Measurements from ENCODE around the gene DIPK2B. TPM values are rescaled to one million over a fixed set of nuclear protein-coding genes. Genes with fewer than 3 reads are reported as not detected.

The DIPK2B gene
- total RNA-seq, 1 donor from 2014 or later, result not detected

DNA sequence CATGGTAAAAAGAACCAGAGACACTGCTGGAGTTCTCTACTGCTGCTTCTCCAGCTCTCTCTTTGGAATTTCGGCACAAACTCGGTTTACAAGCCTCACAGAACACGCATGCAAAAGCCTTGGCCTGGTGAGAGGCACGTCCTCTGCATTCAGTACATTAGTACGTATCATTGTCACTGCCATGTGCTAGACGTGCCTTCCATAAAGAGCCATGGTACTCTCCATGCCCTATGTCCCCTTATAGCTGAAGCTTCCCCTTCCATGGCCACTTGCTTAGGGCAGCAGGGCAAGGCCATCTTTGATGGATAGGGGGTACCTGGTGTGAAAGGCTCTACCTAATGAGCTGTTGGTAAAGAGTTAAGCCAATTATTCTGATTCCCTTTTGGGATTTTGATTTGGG lies 35.0 kb downstream of the DIPK2B start:
- H3K4me3 Mint-ChIP-seq (ENCODE audit: unreplicated experiment), result no peak overlapping the region
- no peaks in the 10 kb centered on the region for H3K27me3 Mint-ChIP-seq (ENCODE audit: low read depth)
- TF ChIP-seq, protein P1, sequence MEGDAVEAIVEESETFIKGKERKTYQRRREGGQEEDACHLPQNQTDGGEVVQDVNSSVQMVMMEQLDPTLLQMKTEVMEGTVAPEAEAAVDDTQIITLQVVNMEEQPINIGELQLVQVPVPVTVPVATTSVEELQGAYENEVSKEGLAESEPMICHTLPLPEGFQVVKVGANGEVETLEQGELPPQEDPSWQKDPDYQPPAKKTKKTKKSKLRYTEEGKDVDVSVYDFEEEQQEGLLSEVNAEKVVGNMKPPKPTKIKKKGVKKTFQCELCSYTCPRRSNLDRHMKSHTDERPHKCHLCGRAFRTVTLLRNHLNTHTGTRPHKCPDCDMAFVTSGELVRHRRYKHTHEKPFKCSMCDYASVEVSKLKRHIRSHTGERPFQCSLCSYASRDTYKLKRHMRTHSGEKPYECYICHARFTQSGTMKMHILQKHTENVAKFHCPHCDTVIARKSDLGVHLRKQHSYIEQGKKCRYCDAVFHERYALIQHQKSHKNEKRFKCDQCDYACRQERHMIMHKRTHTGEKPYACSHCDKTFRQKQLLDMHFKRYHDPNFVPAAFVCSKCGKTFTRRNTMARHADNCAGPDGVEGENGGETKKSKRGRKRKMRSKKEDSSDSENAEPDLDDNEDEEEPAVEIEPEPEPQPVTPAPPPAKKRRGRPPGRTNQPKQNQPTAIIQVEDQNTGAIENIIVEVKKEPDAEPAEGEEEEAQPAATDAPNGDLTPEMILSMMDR (IDR thresholded peaks at IDR 0.05), result no peak
- H3K36me3 Mint-ChIP-seq (ENCODE audit: low read depth), result no peaks in the 10 kb centered on the region
- no peaks in the 10 kb centered on the region for H3K4me1 Mint-ChIP-seq (ENCODE audit: low read depth)
- no peak for DNase-seq (ENCODE audit: low spot score)
- H3K9me3 Mint-ChIP-seq (ENCODE audit: low read depth), result peaks cover 11% of the 10 kb centered on the region
- H3K27ac Mint-ChIP-seq (ENCODE audit: unreplicated experiment), result no peak overlapping the region

DNA sequence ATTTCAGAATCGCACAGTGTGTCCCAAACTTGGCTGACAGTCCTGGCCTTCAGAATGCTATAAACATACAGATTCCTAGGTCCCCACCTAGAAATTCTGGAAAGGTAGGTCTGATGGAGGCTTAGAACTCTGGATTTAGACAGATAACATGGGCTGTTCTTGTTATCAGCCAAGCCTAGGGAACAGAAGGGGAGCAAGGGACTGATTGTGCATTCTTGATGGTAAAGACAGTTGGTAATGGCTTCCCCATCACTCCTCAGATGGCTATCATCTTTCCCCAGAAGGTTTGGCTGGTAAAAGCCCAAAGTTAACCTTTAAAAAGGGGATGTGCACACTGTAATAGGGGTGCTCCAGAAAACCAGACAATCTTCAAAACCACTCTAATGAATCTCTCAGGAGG lies 35.7 kb downstream of the DIPK2B start:
- Mint-ChIP-seq H3K27ac (ENCODE audit: unreplicated experiment) (no peak overlapping the region), H3K27me3 (ENCODE audit: low read depth) (no peaks in the 10 kb centered on the region), H3K9me3 (ENCODE audit: low read depth) (peaks cover 16% of the 10 kb centered on the region), H3K4me1 (ENCODE audit: low read depth) (no peaks in the 10 kb centered on the region), H3K36me3 (ENCODE audit: low read depth) (no peaks in the 10 kb centered on the region), H3K4me3 (ENCODE audit: unreplicated experiment) (no peak overlapping the region)
- TF ChIP-seq, protein P1 (IDR thresholded peaks at IDR 0.05), result no peak
- no peak for DNase-seq (ENCODE audit: low spot score)

DNA sequence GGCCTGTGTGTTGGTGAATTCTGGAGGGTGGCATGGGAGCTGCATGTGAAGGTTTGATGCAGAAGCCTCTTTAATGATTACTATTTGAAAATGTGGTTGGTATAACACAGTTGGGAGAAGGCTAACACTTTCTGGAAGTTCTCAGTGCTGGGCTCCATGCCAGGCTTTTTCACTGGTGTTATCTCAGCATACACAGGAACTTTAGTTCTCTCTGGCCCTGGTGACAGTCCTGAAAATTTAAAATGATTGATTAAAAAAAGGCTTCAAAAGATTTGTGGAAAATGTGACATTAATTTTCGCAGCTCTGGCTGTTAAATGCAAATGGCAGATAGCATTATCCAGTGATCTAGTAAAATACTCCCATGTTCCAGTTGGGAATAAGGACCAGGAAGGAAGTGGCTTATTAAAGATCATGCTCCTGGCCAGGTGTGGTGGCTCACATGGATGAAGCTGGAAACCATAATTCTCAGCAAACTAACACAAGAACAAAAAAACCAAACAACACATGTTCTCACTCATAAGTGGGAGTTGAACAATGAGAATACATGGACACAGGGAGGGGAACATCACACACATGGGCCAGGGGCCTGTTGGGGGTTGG lies 36.6 kb downstream of the DIPK2B start:
- H3K9me3 Mint-ChIP-seq (ENCODE audit: low read depth), result peaks cover 16% of the 10 kb centered on the region
- H3K27ac Mint-ChIP-seq (ENCODE audit: unreplicated experiment), result no peak overlapping the region
- H3K4me3 Mint-ChIP-seq (ENCODE audit: unreplicated experiment), result no peak overlapping the region
- TF ChIP-seq, protein P1 (IDR thresholded peaks at IDR 0.05), result no peak
- no peaks in the 10 kb centered on the region for H3K4me1 Mint-ChIP-seq (ENCODE audit: low read depth)
- DNase-seq (ENCODE audit: low spot score), result no peak
- H3K36me3 Mint-ChIP-seq (ENCODE audit: low read depth), result no peaks in the 10 kb centered on the region
- no peaks in the 10 kb centered on the region for H3K27me3 Mint-ChIP-seq (ENCODE audit: low read depth)

DNA sequence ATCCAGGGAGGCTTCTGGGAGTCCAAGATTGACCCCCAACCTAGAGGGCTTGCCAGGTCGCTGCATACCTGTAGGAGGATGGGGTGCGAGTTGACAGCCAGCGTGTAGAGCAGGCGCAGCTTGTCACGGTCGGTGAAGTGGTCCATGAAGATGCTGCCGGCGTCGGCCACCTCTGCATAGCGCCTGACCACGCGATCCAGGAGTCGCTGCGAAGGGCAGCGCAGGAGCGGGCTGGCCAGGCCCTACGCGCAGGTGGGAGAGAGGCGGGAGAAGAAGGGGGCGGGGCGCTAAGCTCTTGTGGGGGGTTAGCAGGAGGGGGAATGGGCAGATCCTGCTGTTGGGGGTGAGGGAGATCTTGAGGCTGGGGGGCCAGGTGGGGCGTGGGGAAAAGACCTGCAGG lies 43.0 kb downstream of the DIPK2B start:
- Mint-ChIP-seq H3K36me3 (ENCODE audit: low read depth) (no peaks in the 10 kb centered on the region), H3K4me3 (ENCODE audit: unreplicated experiment) (no peak overlapping the region), H3K4me1 (ENCODE audit: low read depth) (no peaks in the 10 kb centered on the region), H3K27me3 (ENCODE audit: low read depth) (no peaks in the 10 kb centered on the region), H3K27ac (ENCODE audit: unreplicated experiment) (no peak overlapping the region), H3K9me3 (ENCODE audit: low read depth) (peaks cover 20% of the 10 kb centered on the region)
- no peak for DNase-seq (ENCODE audit: low spot score)
- TF ChIP-seq, protein P1 (IDR thresholded peaks at IDR 0.05), result no peak

DNA sequence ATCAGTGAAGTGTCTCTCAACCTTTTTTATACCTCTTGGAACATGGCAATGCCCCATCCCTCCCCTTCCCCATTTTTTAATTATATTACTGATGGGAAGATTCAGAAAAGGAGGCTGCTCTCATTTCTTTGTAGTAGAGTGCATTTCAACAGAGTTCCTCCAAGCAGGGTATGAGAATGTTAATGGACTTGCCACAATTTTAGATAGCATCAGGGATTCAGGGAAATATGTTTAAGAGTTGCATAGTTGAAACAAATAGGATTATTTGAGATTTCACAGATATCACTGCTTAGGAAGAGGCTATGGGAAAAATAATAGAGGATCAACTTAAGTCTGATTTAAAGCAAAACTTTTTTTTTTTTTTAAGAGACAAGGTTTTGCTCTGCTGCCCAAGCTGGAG lies 46.2 kb downstream of the DIPK2B start:
- no peaks in the 10 kb centered on the region for H3K27me3 Mint-ChIP-seq (ENCODE audit: low read depth)
- H3K4me1 Mint-ChIP-seq (ENCODE audit: low read depth), result no peaks in the 10 kb centered on the region
- H3K4me3 Mint-ChIP-seq (ENCODE audit: unreplicated experiment), result no peak overlapping the region
- no peaks in the 10 kb centered on the region for H3K36me3 Mint-ChIP-seq (ENCODE audit: low read depth)
- TF ChIP-seq, protein P1 (IDR thresholded peaks at IDR 0.05), result no peak
- no peak for DNase-seq (ENCODE audit: low spot score)
- no peak overlapping the region for H3K27ac Mint-ChIP-seq (ENCODE audit: unreplicated experiment)
- H3K9me3 Mint-ChIP-seq (ENCODE audit: low read depth), result peaks cover 12% of the 10 kb centered on the region

All from chondrocyte (in vitro differentiated cells).